Suprapubic skin (tissue), 4 donors: ENCODE data around the gene CHRM1. TPM values are rescaled to one million over a fixed set of nuclear protein-coding genes. Genes with fewer than 3 reads are reported as not detected.
A peak's percentile ranks its signal among the peaks of the same experiment; 100 is the strongest.

Experiments used
- DNase-seq, 2 donors: peaks; one replicate each; pipeline ENCODE4 v3.0.0-alpha.2; 2019; ENCODE audit warnings: low spot score in 2 of 2
- H3K27ac ChIP-seq: fragments of 200-600 bp; sonication (generic); one replicate; pipeline ENCODE4 v1.5.1; 2019
- H3K27me3 ChIP-seq: fragments of 200-600 bp; sonication (generic); one replicate; pipeline ENCODE4 v1.5.1; 2019
- H3K36me3 ChIP-seq: fragments of 200-600 bp; sonication (generic); one replicate; pipeline ENCODE4 v1.5.1; 2019
- H3K4me1 ChIP-seq: fragments of 200-600 bp; sonication (generic); one replicate; pipeline ENCODE4 v1.5.1; 2019
- H3K4me3 ChIP-seq: fragments of 200-600 bp; sonication (generic); one replicate; pipeline ENCODE4 v1.5.1; 2019; ENCODE audit warnings: mild to moderate bottlenecking
- H3K9me3 ChIP-seq: fragments of 200-600 bp; sonication (generic); one replicate; pipeline ENCODE4 v1.5.1; 2019
- EP300 ChIP-seq: sonication (generic); formaldehyde crosslinking; IDR thresholded peaks from one replicate; pipeline ENCODE4 v1.6.1; 2017; ENCODE audit warnings: antibody characterized with exemption
- POLR2A ChIP-seq, 2 donors: fragments of 450-650 bp; IDR thresholded peaks; one replicate each; pipeline ENCODE4 v1.6.1; 2017; ENCODE audit warnings: antibody characterized with exemption in 2 of 2, mild to moderate bottlenecking in 2 of 2, moderate library complexity in 2 of 2
- POLR2AphosphoS5 ChIP-seq, 3 donors: sonication (generic); formaldehyde crosslinking; IDR thresholded peaks; one replicate each; pipeline ENCODE4 v1.6.1; 2017; ENCODE audit warnings: antibody characterized with exemption in 3 of 3
- WGBS: methylation state at CpG from one replicate; pipeline ENCODE4 v1.1.5; 2018; 5-methylcytosine and 5-hydroxymethylcytosine counted together
- total RNA-seq, 4 donors: library from RNA; depleted of rRNA; stranded (reverse); fragments of >200 nt; gene quantifications; one replicate each; pipeline ENCODE4 v1.1.0, GENCODE V29; 2016
- TF ChIP-seq, protein P1 (sequence below), 2 donors: fragments of 200-600 bp in 1 of 2; fragments of 450-650 bp in 1 of 2; sonication (generic) in 1 of 2; IDR thresholded peaks; one replicate each; pipeline ENCODE4 v1.5.1; 2016 to 2019; ENCODE audit warnings: antibody characterized with exemption in 2 of 2, mild to moderate bottlenecking in 1 of 2, moderate library complexity in 1 of 2

CHRM1 gene, protein sequence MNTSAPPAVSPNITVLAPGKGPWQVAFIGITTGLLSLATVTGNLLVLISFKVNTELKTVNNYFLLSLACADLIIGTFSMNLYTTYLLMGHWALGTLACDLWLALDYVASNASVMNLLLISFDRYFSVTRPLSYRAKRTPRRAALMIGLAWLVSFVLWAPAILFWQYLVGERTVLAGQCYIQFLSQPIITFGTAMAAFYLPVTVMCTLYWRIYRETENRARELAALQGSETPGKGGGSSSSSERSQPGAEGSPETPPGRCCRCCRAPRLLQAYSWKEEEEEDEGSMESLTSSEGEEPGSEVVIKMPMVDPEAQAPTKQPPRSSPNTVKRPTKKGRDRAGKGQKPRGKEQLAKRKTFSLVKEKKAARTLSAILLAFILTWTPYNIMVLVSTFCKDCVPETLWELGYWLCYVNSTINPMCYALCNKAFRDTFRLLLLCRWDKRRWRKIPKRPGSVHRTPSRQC
- total RNA-seq, result 1 to 10 TPM; 2.5 to 5.4 (median 4.5) TPM

DNA sequence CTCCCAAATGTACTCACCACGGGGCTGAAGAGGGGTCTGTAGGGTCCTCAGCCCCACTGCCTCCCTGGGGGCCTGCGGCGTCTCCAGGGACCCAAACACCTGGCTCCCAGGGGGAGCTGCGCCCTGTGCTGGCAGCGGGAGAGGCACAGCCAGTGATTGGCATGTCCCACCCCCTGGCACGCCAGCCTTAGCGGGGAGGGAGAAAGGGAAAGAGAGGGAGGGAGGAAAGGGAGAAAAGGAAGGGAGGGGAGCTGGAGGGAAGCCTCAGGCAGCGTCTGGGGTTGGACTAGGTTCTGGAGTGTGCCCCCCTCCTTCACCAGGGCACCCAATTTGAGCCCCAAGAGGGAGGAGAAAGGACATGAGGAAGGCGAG lies at the start of gene CHRM1:
Gene CHRM1 (minus strand): TSS at position 163 of the 372 bp plus-strand sequence. CDS start 10,263 bp downstream, outside the sequence.
- H3K27me3 ChIP-seq, result peaks cover 57% of the 10 kb centered on the region
- TF ChIP-seq, protein P1, sequence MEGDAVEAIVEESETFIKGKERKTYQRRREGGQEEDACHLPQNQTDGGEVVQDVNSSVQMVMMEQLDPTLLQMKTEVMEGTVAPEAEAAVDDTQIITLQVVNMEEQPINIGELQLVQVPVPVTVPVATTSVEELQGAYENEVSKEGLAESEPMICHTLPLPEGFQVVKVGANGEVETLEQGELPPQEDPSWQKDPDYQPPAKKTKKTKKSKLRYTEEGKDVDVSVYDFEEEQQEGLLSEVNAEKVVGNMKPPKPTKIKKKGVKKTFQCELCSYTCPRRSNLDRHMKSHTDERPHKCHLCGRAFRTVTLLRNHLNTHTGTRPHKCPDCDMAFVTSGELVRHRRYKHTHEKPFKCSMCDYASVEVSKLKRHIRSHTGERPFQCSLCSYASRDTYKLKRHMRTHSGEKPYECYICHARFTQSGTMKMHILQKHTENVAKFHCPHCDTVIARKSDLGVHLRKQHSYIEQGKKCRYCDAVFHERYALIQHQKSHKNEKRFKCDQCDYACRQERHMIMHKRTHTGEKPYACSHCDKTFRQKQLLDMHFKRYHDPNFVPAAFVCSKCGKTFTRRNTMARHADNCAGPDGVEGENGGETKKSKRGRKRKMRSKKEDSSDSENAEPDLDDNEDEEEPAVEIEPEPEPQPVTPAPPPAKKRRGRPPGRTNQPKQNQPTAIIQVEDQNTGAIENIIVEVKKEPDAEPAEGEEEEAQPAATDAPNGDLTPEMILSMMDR (IDR thresholded peaks at IDR 0.05), result no peak
- TF ChIP-seq POLR2A (IDR thresholded peaks at IDR 0.05), result no peak
- TF ChIP-seq POLR2AphosphoS5 (IDR thresholded peaks at IDR 0.05), result no peak
- no peak for TF ChIP-seq EP300
- H3K9me3 ChIP-seq, result no peaks in the 10 kb centered on the region
- H3K4me3 ChIP-seq, result peak within 1 kb of the TSS; percentile 42
- no peak for DNase-seq
- H3K4me1 ChIP-seq, result peaks cover 47% of the 10 kb centered on the region
- H3K27ac ChIP-seq, result peak within 1 kb of the TSS; percentile 78
- WGBS, result 24% methylated on average over 9 of the region's 9 CpGs
- no peaks in the 10 kb centered on the region for H3K36me3 ChIP-seq

DNA sequence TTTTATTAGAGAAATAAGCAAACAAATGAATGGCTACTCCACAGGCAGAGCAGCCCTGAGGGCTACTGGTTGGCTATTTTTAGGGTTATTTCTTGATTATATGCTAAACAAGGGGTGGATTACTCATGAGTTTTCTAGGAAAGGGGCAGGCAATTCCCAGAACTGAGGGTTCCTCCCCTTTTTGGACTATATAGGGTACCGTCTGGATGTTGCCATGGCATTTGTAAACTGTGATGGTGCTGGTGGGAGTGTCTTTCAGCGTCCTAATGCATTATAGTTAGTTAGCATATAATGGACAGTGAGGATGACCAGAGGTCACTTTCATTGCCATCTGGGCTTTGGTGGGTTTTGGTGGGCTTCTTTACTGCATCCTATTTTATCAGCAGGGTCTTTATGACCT lies 44.4 kb upstream of the CHRM1 start:
- peak in 1 of 2 donors; percentile 3 for DNase-seq
- TF ChIP-seq, protein P1 (IDR thresholded peaks at IDR 0.05), result no peak
- TF ChIP-seq POLR2AphosphoS5 (IDR thresholded peaks at IDR 0.05), result no peak
- TF ChIP-seq EP300, result no peak
- no peak for TF ChIP-seq POLR2A (IDR thresholded peaks at IDR 0.05)
- Histone ChIP-seq H3K36me3 (no peaks in the 10 kb centered on the region), H3K27me3 (peaks cover 4% of the 10 kb centered on the region), H3K4me1 (no peaks in the 10 kb centered on the region), H3K27ac (no peak overlapping the region), H3K9me3 (no peaks in the 10 kb centered on the region), H3K4me3 (no peak overlapping the region)
- 58% methylated on average over 2 of the region's 2 CpGs for WGBS

DNA sequence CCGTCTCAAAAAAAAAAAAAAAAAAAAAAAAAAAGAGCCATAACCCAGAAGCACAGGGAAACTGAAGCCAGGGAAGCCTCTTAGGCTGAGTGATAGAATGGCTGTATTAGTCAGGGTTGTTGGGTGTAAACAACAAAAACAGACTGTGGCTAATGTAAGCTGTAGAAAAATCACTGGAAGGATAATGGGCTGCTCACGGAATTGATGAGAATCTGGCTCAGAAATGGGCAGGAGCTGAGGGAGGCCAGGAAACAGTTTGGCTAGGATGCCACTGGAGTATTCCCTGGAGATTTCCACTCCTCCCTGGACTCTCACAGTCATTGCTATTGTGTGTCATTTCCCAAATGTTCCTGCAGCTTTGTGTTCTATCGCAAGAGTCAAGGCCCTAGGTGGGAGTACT lies 41.2 kb upstream of the CHRM1 start:
- peak in 1 of 2 donors; percentile 1 for DNase-seq
- no peaks in the 10 kb centered on the region for H3K9me3 ChIP-seq
- H3K36me3 ChIP-seq, result no peaks in the 10 kb centered on the region
- H3K4me3 ChIP-seq, result no peak overlapping the region
- no peak overlapping the region for H3K27ac ChIP-seq
- peaks cover 16% of the 10 kb centered on the region for H3K4me1 ChIP-seq
- peaks cover 4% of the 10 kb centered on the region for H3K27me3 ChIP-seq
- 52% methylated on average over 3 of the region's 3 CpGs for WGBS
- no peak for TF ChIP-seq POLR2AphosphoS5 (IDR thresholded peaks at IDR 0.05)
- TF ChIP-seq POLR2A (IDR thresholded peaks at IDR 0.05), result no peak
- TF ChIP-seq, protein P1 (IDR thresholded peaks at IDR 0.05), result no peak
- TF ChIP-seq EP300, result no peak

DNA sequence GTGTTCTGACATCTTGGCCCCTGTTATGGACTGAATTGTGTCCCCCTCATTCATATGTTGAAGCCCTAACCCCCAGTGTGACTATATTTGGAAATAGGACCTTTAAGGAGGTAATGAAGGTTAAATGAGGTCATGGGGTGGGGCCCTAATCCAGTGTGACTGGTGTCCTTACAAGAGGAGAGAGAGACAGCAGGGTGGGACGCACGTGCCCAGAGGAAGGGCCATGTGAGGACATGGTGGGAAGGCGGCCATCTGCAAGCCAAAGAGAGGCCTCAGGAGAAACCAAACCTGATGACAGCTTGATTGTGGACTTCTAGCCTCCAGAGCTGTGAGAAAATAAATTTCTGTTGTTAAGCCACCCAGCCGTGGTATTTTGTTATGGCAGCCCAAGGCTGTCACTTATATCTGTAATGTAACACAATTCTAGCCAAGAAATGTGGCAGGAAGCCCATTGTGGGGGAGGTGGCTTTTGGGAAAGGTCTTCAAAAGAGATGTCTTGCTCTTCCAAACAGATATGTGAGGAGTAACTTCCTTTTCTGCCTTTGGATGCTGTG lies 39.9 kb upstream of the CHRM1 start:
- no peaks in the 10 kb centered on the region for H3K27me3 ChIP-seq
- H3K9me3 ChIP-seq, result no peaks in the 10 kb centered on the region
- no peak for DNase-seq
- TF ChIP-seq, protein P1 (IDR thresholded peaks at IDR 0.05), result no peak
- no peak for TF ChIP-seq POLR2AphosphoS5 (IDR thresholded peaks at IDR 0.05)
- TF ChIP-seq POLR2A (IDR thresholded peaks at IDR 0.05), result no peak
- TF ChIP-seq EP300, result no peak
- WGBS, result 57% methylated on average over 4 of the region's 4 CpGs
- no peak overlapping the region for H3K4me3 ChIP-seq
- no peak overlapping the region for H3K27ac ChIP-seq
- H3K36me3 ChIP-seq, result no peaks in the 10 kb centered on the region
- peaks cover 16% of the 10 kb centered on the region for H3K4me1 ChIP-seq

DNA sequence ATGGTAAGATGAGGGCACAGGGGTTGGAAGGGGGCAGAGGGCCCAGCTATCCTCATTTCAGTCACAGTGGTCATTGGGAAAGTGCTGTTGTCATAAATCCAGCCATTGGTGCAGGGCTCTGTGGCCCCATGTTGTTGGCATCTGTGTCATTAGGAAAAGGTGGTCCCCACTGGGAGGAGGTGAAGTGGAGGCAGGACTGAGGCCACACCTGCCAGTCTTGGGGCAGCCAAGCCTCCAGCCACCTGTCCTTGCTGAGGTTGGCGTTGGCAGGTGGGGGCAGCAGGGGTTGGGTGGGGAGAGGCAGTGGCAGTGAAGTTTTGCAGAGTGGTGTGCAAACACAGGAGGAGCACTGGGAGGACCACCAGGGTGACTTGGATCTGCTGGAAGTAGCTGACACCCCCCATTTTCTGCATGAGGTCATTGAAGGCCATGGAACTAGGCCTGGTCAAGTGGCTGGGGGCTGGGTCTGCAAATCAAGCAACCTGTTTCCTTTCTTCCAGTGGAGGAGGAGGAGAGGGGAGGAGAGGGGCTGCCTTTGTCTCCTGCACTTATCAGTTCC lies 38.3 kb upstream of the CHRM1 start:
- H3K27me3 ChIP-seq, result no peaks in the 10 kb centered on the region
- H3K9me3 ChIP-seq, result no peaks in the 10 kb centered on the region
- TF ChIP-seq EP300 (no peak), POLR2AphosphoS5 (IDR thresholded peaks at IDR 0.05) (no peak), POLR2A (IDR thresholded peaks at IDR 0.05) (no peak)
- TF ChIP-seq, protein P1 (IDR thresholded peaks at IDR 0.05), result no peak
- no peak overlapping the region for H3K27ac ChIP-seq
- no peak overlapping the region for H3K4me3 ChIP-seq
- WGBS, result 100% methylated on average over 1 of the region's 1 CpG
- no peaks in the 10 kb centered on the region for H3K36me3 ChIP-seq
- H3K4me1 ChIP-seq, result peaks cover 16% of the 10 kb centered on the region
- no peak for DNase-seq
